ENCODE results near the gene ZNF107. TPM values are rescaled to one million over a fixed set of nuclear protein-coding genes. Genes with fewer than 3 reads are reported as not detected.
"Not testable (repeated sequence)": the region's sequence is repeated elsewhere in the genome, so short reads cannot be mapped to it uniquely, and the experiment has no call there.

Gene ZNF107
- total RNA-seq, 1 donor from 2014 or later = 10.3 TPM

GRCh38 chr7:64706625-64707292, 40.8 kb downstream of the ZNF107 start:
- no peak for TF ChIP-seq CTCF (IDR thresholded peaks at IDR 0.05; ENCODE audit: partially characterized antibody, unreplicated experiment)
- Mint-ChIP-seq H3K27ac (ENCODE audit: unreplicated experiment) (no peak overlapping the region), H3K36me3 (ENCODE audit: unreplicated experiment) (peaks cover 41% of the 10 kb centered on the region)

GRCh38 chr7:64717896-64718295, 52.0 kb downstream of the ZNF107 start:
- H3K4me3 Mint-ChIP-seq (ENCODE audit: unreplicated experiment); H3K4me1 Mint-ChIP-seq (ENCODE audit: low read depth, unreplicated experiment); H3K27ac Mint-ChIP-seq (ENCODE audit: unreplicated experiment); DNase-seq; H3K27me3 Mint-ChIP-seq (ENCODE audit: unreplicated experiment); H3K36me3 Mint-ChIP-seq (ENCODE audit: unreplicated experiment): not testable (repeated sequence)
- peaks cover 12% of the 10 kb centered on the region for H3K9me3 Mint-ChIP-seq (ENCODE audit: unreplicated experiment)

More at GRCh38 chr7:64706625-64707292, 40.8 kb downstream of the ZNF107 start:
- no peaks in the 10 kb centered on the region for H3K27me3 Mint-ChIP-seq (ENCODE audit: unreplicated experiment)
- peaks cover 25% of the 10 kb centered on the region for H3K9me3 Mint-ChIP-seq (ENCODE audit: unreplicated experiment)
- no peaks in the 10 kb centered on the region for H3K4me1 Mint-ChIP-seq (ENCODE audit: low read depth, unreplicated experiment)
- DNase-seq = no peak
- H3K4me3 Mint-ChIP-seq (ENCODE audit: unreplicated experiment) = no peak overlapping the region

GRCh38 chr7:64729089-64729848, 63.3 kb downstream of the ZNF107 start:
- Mint-ChIP-seq H3K27ac (ENCODE audit: unreplicated experiment) (no peak overlapping the region), H3K4me3 (ENCODE audit: unreplicated experiment) (no peak overlapping the region), H3K9me3 (ENCODE audit: unreplicated experiment) (peaks cover 11% of the 10 kb centered on the region), H3K27me3 (ENCODE audit: unreplicated experiment) (no peaks in the 10 kb centered on the region), H3K4me1 (ENCODE audit: low read depth, unreplicated experiment) (no peaks in the 10 kb centered on the region), H3K36me3 (ENCODE audit: unreplicated experiment) (no peaks in the 10 kb centered on the region)
- TF ChIP-seq CTCF (IDR thresholded peaks at IDR 0.05; ENCODE audit: partially characterized antibody, unreplicated experiment) = no peak
- no peak for DNase-seq

GRCh38 chr7:64733550-64734240, 67.8 kb downstream of the ZNF107 start:
- H3K27me3 Mint-ChIP-seq (ENCODE audit: unreplicated experiment) = no peaks in the 10 kb centered on the region
- no peak for TF ChIP-seq CTCF (IDR thresholded peaks at IDR 0.05; ENCODE audit: partially characterized antibody, unreplicated experiment)
- no peaks in the 10 kb centered on the region for H3K4me1 Mint-ChIP-seq (ENCODE audit: low read depth, unreplicated experiment)
- H3K27ac Mint-ChIP-seq (ENCODE audit: unreplicated experiment) = no peak overlapping the region
- peaks cover 6% of the 10 kb centered on the region for H3K9me3 Mint-ChIP-seq (ENCODE audit: unreplicated experiment)
- H3K4me3 Mint-ChIP-seq (ENCODE audit: unreplicated experiment) = no peak overlapping the region
- no peak for DNase-seq
- H3K36me3 Mint-ChIP-seq (ENCODE audit: unreplicated experiment) = no peaks in the 10 kb centered on the region

GRCh38 chr7:64736575-64736974, 70.6 kb downstream of the ZNF107 start:
- no peak overlapping the region for H3K4me3 Mint-ChIP-seq (ENCODE audit: unreplicated experiment)

GRCh38 chr7:64738403-64738802, 72.5 kb downstream of the ZNF107 start:
- not testable (repeated sequence) for H3K4me3 Mint-ChIP-seq (ENCODE audit: unreplicated experiment); H3K27me3 Mint-ChIP-seq (ENCODE audit: unreplicated experiment); DNase-seq; H3K36me3 Mint-ChIP-seq (ENCODE audit: unreplicated experiment); H3K4me1 Mint-ChIP-seq (ENCODE audit: low read depth, unreplicated experiment); H3K9me3 Mint-ChIP-seq (ENCODE audit: unreplicated experiment); H3K27ac Mint-ChIP-seq (ENCODE audit: unreplicated experiment)

More at GRCh38 chr7:64736575-64736974, 70.6 kb downstream of the ZNF107 start:
- Mint-ChIP-seq H3K27me3 (ENCODE audit: unreplicated experiment) (no peaks in the 10 kb centered on the region), H3K27ac (ENCODE audit: unreplicated experiment) (no peak overlapping the region), H3K36me3 (ENCODE audit: unreplicated experiment) (no peaks in the 10 kb centered on the region), H3K9me3 (ENCODE audit: unreplicated experiment) (peaks cover 1% of the 10 kb centered on the region), H3K4me1 (ENCODE audit: low read depth, unreplicated experiment) (no peaks in the 10 kb centered on the region)
- no peak for DNase-seq
- no peak for TF ChIP-seq CTCF (IDR thresholded peaks at IDR 0.05; ENCODE audit: partially characterized antibody, unreplicated experiment)

- H3K27ac Mint-ChIP-seq (ENCODE audit: unreplicated experiment); H3K27me3 Mint-ChIP-seq (ENCODE audit: unreplicated experiment); H3K4me3 Mint-ChIP-seq (ENCODE audit: unreplicated experiment); H3K4me1 Mint-ChIP-seq (ENCODE audit: low read depth, unreplicated experiment); H3K36me3 Mint-ChIP-seq (ENCODE audit: unreplicated experiment); H3K9me3 Mint-ChIP-seq (ENCODE audit: unreplicated experiment): not testable (repeated sequence)
- DNase-seq = peak; percentile 20
Observed at GRCh38 chr7:64738953-64739352, 73.0 kb downstream of the ZNF107 start.

All from glutamatergic neuron (in vitro differentiated cells).